Midbrain (tissue), 1 donor: ENCODE measurements around the gene ACSM6.

ENCODE experiments used
- DNase-seq: peaks from one replicate; lab custom pipeline; 2025; lab: John Stamatoyannopoulos, UW

The ACSM6 gene

GRCh38 chr10:95245425-95246055, 51.5 kb downstream of the ACSM6 start:
- no peak for DNase-seq

GRCh38 chr10:95246582-95247051, 52.6 kb downstream of the ACSM6 start:
- DNase-seq: peak; percentile 10

GRCh38 chr10:95247200-95247880, 53.3 kb downstream of the ACSM6 start:
- no peak for DNase-seq

GRCh38 chr10:95247881-95248583, 54.0 kb downstream of the ACSM6 start:
- DNase-seq: no peak

GRCh38 chr10:95248989-95249388, 55.0 kb downstream of the ACSM6 start:
- DNase-seq: no peak

- no peak for DNase-seq
These were observed 55.4 kb downstream of the ACSM6 start for GRCh38 chr10:95249467-95249866.

GRCh38 chr10:95250856-95251255, 56.8 kb downstream of the ACSM6 start:
- DNase-seq: no peak

- DNase-seq: no peak
These were observed 59.0 kb downstream of the ACSM6 start for GRCh38 chr10:95253007-95253406.

- no peak for DNase-seq
These were observed 59.6 kb downstream of the ACSM6 start for GRCh38 chr10:95253686-95254085.

GRCh38 chr10:95254629-95255028, 60.6 kb downstream of the ACSM6 start:
- DNase-seq: no peak

- no peak for DNase-seq
These were observed 62.2 kb downstream of the ACSM6 start for GRCh38 chr10:95256268-95256667.

- DNase-seq: no peak
These were observed 63.8 kb downstream of the ACSM6 start for GRCh38 chr10:95257849-95258248.

GRCh38 chr10:95260397-95260881, 66.4 kb downstream of the ACSM6 start:
- no peak for DNase-seq

- DNase-seq: no peak
These were observed 67.0 kb downstream of the ACSM6 start for GRCh38 chr10:95260909-95261552.

GRCh38 chr10:95261926-95262325, 67.9 kb downstream of the ACSM6 start:
- DNase-seq: no peak

GRCh38 chr10:95262763-95263518, 68.9 kb downstream of the ACSM6 start:
- DNase-seq: no peak

- no peak for DNase-seq
These were observed 69.8 kb downstream of the ACSM6 start for GRCh38 chr10:95263864-95264226.

- DNase-seq: no peak
These were observed 70.4 kb downstream of the ACSM6 start for GRCh38 chr10:95264227-95265051.

GRCh38 chr10:95265572-95265971, 71.5 kb downstream of the ACSM6 start:
- DNase-seq: no peak

- no peak for DNase-seq
These were observed 72.6 kb downstream of the ACSM6 start for GRCh38 chr10:95266674-95267095.

GRCh38 chr10:95267251-95267650, 73.2 kb downstream of the ACSM6 start:
- DNase-seq: no peak
